Stimulated activated CD8-positive, alpha-beta memory T cell treated with anti-CD3 and anti-CD28 coated beads, Interleukin-2, amount 100 ng/mL, for 1 hour (primary cell): ENCODE measurements around the gene PTCSC3.
"Not testable (repeated sequence)": the region's sequence is repeated elsewhere in the genome, so short reads cannot be mapped to it uniquely, and the experiment has no call there.

Experiments used
- DNase-seq, 2 donors: peaks; one replicate each; pipeline ENCODE4 v3.0.0-alpha.2; 2020; ENCODE audit warnings: low read depth in 2 of 2

Gene PTCSC3

GRCh38 chr14:36173161-36173560, 3.4 kb downstream of the PTCSC3 start:
- no peak for DNase-seq

- no peak for DNase-seq
Observed at GRCh38 chr14:36171607-36172006, 4.9 kb downstream of the PTCSC3 start.

- DNase-seq: no peak
Observed at GRCh38 chr14:36167431-36167830, 9.1 kb downstream of the PTCSC3 start.

- DNase-seq: no peak
Observed at GRCh38 chr14:36163451-36163850, 13.1 kb downstream of the PTCSC3 start.

- DNase-seq: no peak
Observed at GRCh38 chr14:36162267-36162666, 14.3 kb downstream of the PTCSC3 start.

- DNase-seq: no peak
Observed at GRCh38 chr14:36161776-36162175, 14.7 kb downstream of the PTCSC3 start.

GRCh38 chr14:36151335-36151734, 25.2 kb downstream of the PTCSC3 start:
- no peak for DNase-seq

- no peak for DNase-seq
Observed at GRCh38 chr14:36134038-36134437, 42.5 kb downstream of the PTCSC3 start.

- no peak for DNase-seq
Observed at GRCh38 chr14:36132826-36133225, 43.7 kb downstream of the PTCSC3 start.

GRCh38 chr14:36130186-36130585, 46.3 kb downstream of the PTCSC3 start:
- no peak for DNase-seq

- DNase-seq: no peak
Observed at GRCh38 chr14:36129181-36129580, 47.3 kb downstream of the PTCSC3 start.

- DNase-seq: no peak
Observed at GRCh38 chr14:36113341-36113740, 63.2 kb downstream of the PTCSC3 start.

- no peak for DNase-seq
Observed at GRCh38 chr14:36111822-36112583, 64.5 kb downstream of the PTCSC3 start.

GRCh38 chr14:36105401-36105800, 71.1 kb downstream of the PTCSC3 start:
- DNase-seq: no peak

GRCh38 chr14:36104258-36104657, 72.3 kb downstream of the PTCSC3 start:
- not testable (repeated sequence) for DNase-seq

- DNase-seq: no peak
Observed at GRCh38 chr14:36099619-36100018, 76.9 kb downstream of the PTCSC3 start.

- no peak for DNase-seq
Observed at GRCh38 chr14:36097356-36097755, 79.2 kb downstream of the PTCSC3 start.

- DNase-seq: no peak
Observed at GRCh38 chr14:36096090-36096489, 80.4 kb downstream of the PTCSC3 start.

GRCh38 chr14:36094963-36095362, 81.6 kb downstream of the PTCSC3 start:
- no peak for DNase-seq

- DNase-seq: no peak
Observed at GRCh38 chr14:36091096-36091495, 85.4 kb downstream of the PTCSC3 start.

GRCh38 chr14:36087411-36087810, 89.1 kb downstream of the PTCSC3 start:
- DNase-seq: no peak

GRCh38 chr14:36086629-36087395, 89.7 kb downstream of the PTCSC3 start:
- DNase-seq: no peak

- no peak for DNase-seq
Observed at GRCh38 chr14:36085861-36086260, 90.7 kb downstream of the PTCSC3 start.
